K562 (cell line): ENCODE results near the gene SNX10. TPM values are rescaled to one million over a fixed set of nuclear protein-coding genes. Genes with fewer than 3 reads are reported as not detected.

ENCODE experiments used
- ARID1B ChIP-seq: fragments of 450-650 bp; IDR thresholded peaks from 2 replicates; pipeline ENCODE4 v1.6.1; 2016; ENCODE audit warnings: antibody characterized with exemption, mild to moderate bottlenecking, inconsistent platforms
- BRD9 ChIP-seq: fragments of 450-650 bp; IDR thresholded peaks from 2 replicates; pipeline ENCODE4 v1.6.1; 2018; ENCODE audit warnings: low read depth; ENCODE audit not compliant: partially characterized antibody
- FOSL1 ChIP-seq: fragments of 200-800 bp; sonication (Bioruptor generic); conservative IDR thresholded peaks from 2 replicates; pipeline ENCODE4 v1.6.1; 2016; ENCODE audit warnings: missing genetic modification characterization, missing compliant biosample characterization
- FOXJ3 ChIP-seq: sonication (generic); formaldehyde crosslinking; IDR thresholded peaks from 2 replicates; pipeline ENCODE4 v1.4.0; 2020; ENCODE audit warnings: mild to moderate bottlenecking, missing genetic modification reagents
- GABPB1 ChIP-seq: sonication (generic); formaldehyde crosslinking; IDR thresholded peaks from 2 replicates; pipeline ENCODE4 v1.8.0; 2022; ENCODE audit warnings: mild to moderate bottlenecking, missing genetic modification reagents
- HDAC1 ChIP-seq, 2 experiments: fragments of 450-650 bp; IDR thresholded peaks; 2 replicates each; pipeline ENCODE4 v1.6.1; 2016 to 2017; ENCODE audit warnings: inconsistent platforms in 1 of 2, mild to moderate bottlenecking in 1 of 2, moderate library complexity in 1 of 2
- HNRNPK ChIP-seq: fragments of 200-400 bp; formaldehyde crosslinking; IDR thresholded peaks from one replicate; pipeline ENCODE4 v1.6.1; 2018; ENCODE audit warnings: mild to moderate bottlenecking, low read depth, low read length; ENCODE audit not compliant: poor library complexity, severe bottlenecking
- JUN ChIP-seq, 2 experiments: sonication (generic) in 1 of 2; formaldehyde crosslinking in 1 of 2; IDR thresholded peaks; 2 replicates each; pipeline versions ENCODE4 v1.6.1 to v1.8.0; 2012 to 2022; ENCODE audit warnings: borderline replicate concordance in 2 of 2, mild to moderate bottlenecking in 2 of 2, improper control_type of control experiment in 1 of 2, low read depth in 1 of 2, low read length in 1 of 2, missing genetic modification reagents in 1 of 2
- PML ChIP-seq: IDR thresholded peaks from 2 replicates; pipeline ENCODE4 v1.6.1; 2012; ENCODE audit warnings: low read length, inconsistent platforms
- PTTG1 ChIP-seq: fragments of 450-650 bp; IDR thresholded peaks from 2 replicates; pipeline ENCODE4 v1.6.1; 2016; ENCODE audit warnings: low read depth, mild to moderate bottlenecking, missing genetic modification characterization, missing compliant biosample characterization
- SMARCA4 ChIP-seq: fragments of 450-650 bp; IDR thresholded peaks from 2 replicates; pipeline ENCODE4 v1.6.1; 2016
- SMARCC2 ChIP-seq: fragments of 450-650 bp; IDR thresholded peaks from 2 replicates; pipeline ENCODE4 v1.6.1; 2017; ENCODE audit warnings: antibody characterized with exemption, moderate library complexity, mild to moderate bottlenecking, low read depth
- SRSF7 ChIP-seq: fragments of 200-400 bp; formaldehyde crosslinking; optimal IDR thresholded peaks from 2 replicates; pipeline ENCODE3; 2017; ENCODE audit warnings: mild to moderate bottlenecking, low read depth, low read length
- ZKSCAN8 ChIP-seq: fragments of 200-800 bp; sonication (Bioruptor generic); IDR thresholded peaks from 2 replicates; pipeline ENCODE4 v1.6.1; 2016; ENCODE audit warnings: missing genetic modification characterization, missing compliant biosample characterization
- ZNF384 ChIP-seq: IDR thresholded peaks from 2 replicates; pipeline ENCODE4 v1.6.1; 2012; ENCODE audit warnings: low read depth, low read length, improper control_type of control experiment
- ZNF695 ChIP-seq: fragments of 450-650 bp; formaldehyde crosslinking; IDR thresholded peaks from 2 replicates; pipeline ENCODE4 v1.4.0; 2020; ENCODE audit warnings: mild to moderate bottlenecking, moderate library complexity
- polyA plus RNA-seq, 8 experiments: library from polyadenylated mRNA; depleted of rRNA in 4 of 8; stranded (reverse) in 5 of 8; unstranded in 3 of 8; fragments of >200 nt; fragmentation: Nextera tagmentation in 2 of 8; fragmentation: Illumina TruSeq in 1 of 8; extraction: Ambion mirVana in 2 of 8; extraction: Trizol in 1 of 8; gene quantifications; 2 replicates each; pipeline versions ENCODE4 v1.2.1 to v1.2.3, GENCODE V29; 2011 to 2014; ENCODE audit warnings: inconsistent platforms in 1 of 8, missing spikeins in 1 of 8
- total RNA-seq, 7 experiments: library from RNA; depleted of rRNA in 6 of 7; stranded (reverse); fragments of >200 nt in 6 of 7; fragmentation: Illumina TruSeq in 2 of 7; extraction: Trizol in 2 of 7; gene quantifications; 2 replicates each; pipeline versions ENCODE4 v1.2.1 to v1.2.3, GENCODE V29; 2011 to 2021; ENCODE audit warnings: low replicate concordance in 1 of 7
- TF ChIP-seq, protein P1 (sequence below): sonication (generic); formaldehyde crosslinking; IDR thresholded peaks from 2 replicates; pipeline ENCODE4 v1.8.0; 2022; ENCODE audit warnings: mild to moderate bottlenecking, missing genetic modification reagents
- TF ChIP-seq, protein P2 (sequence below): sonication (generic); formaldehyde crosslinking; IDR thresholded peaks from 2 replicates; pipeline ENCODE4 v1.8.0; 2022; ENCODE audit warnings: missing genetic modification reagents, mild to moderate bottlenecking, borderline replicate concordance
- TF ChIP-seq, protein P3 (sequence below): fragments of 200-800 bp; sonication (Bioruptor generic); IDR thresholded peaks from 2 replicates; pipeline ENCODE4 v1.6.1; 2017; ENCODE audit warnings: missing genetic modification characterization, missing compliant biosample characterization
- TF ChIP-seq, protein P4 (sequence below): conservative IDR thresholded peaks from 2 replicates; pipeline ENCODE4 v1.6.1; 2011; ENCODE audit warnings: low read depth, mild to moderate bottlenecking, low read length; ENCODE audit not compliant: control insufficient read depth
- TF ChIP-seq, protein P5 (sequence below), 2 experiments: fragments of 450-650 bp in 1 of 2; sonication (generic) in 1 of 2; formaldehyde crosslinking in 1 of 2; IDR thresholded peaks in 1 of 2; conservative IDR thresholded peaks in 1 of 2; 2 replicates each; pipeline versions ENCODE4 v1.6.1 to v1.8.1; 2016 to 2023; ENCODE audit warnings: mild to moderate bottlenecking in 2 of 2, moderate library complexity in 2 of 2, inconsistent platforms in 1 of 2, missing genetic modification reagents in 1 of 2

Gene SNX10
- total and polyA plus RNA-seq, 9 of the 15 experiments (the other 6 are each of a cell fraction or from before 2014, with no cell fraction given): 6.9 to 16.5 (median 11.5) TPM

DNA sequence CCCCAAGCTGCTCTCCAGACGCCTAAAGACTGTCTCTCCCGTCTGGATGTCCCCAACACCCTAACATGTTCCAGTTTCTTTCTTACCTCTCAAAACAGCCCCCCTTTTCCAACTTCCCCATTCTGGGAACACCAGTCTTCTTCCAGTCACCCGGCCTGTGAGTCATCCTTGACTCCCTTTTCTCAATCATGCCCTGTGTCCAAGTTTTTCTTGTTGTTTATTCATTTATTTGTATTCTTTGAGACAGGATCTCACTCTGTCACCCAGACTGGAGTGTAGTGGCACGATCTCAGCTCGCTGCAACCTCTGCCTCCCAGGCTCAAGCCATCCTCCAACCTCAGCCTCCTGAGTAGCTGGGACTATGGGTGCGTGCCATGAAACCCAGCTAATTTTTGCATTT lies 15.6 kb downstream of the SNX10 start (continued):
- TF ChIP-seq, protein P1, sequence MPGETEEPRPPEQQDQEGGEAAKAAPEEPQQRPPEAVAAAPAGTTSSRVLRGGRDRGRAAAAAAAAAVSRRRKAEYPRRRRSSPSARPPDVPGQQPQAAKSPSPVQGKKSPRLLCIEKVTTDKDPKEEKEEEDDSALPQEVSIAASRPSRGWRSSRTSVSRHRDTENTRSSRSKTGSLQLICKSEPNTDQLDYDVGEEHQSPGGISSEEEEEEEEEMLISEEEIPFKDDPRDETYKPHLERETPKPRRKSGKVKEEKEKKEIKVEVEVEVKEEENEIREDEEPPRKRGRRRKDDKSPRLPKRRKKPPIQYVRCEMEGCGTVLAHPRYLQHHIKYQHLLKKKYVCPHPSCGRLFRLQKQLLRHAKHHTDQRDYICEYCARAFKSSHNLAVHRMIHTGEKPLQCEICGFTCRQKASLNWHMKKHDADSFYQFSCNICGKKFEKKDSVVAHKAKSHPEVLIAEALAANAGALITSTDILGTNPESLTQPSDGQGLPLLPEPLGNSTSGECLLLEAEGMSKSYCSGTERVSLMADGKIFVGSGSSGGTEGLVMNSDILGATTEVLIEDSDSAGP (CRISPR knock-in tag): no peak
- no peak for TF ChIP-seq ZNF695 (CRISPR knock-in tag)
- TF ChIP-seq, protein P2, sequence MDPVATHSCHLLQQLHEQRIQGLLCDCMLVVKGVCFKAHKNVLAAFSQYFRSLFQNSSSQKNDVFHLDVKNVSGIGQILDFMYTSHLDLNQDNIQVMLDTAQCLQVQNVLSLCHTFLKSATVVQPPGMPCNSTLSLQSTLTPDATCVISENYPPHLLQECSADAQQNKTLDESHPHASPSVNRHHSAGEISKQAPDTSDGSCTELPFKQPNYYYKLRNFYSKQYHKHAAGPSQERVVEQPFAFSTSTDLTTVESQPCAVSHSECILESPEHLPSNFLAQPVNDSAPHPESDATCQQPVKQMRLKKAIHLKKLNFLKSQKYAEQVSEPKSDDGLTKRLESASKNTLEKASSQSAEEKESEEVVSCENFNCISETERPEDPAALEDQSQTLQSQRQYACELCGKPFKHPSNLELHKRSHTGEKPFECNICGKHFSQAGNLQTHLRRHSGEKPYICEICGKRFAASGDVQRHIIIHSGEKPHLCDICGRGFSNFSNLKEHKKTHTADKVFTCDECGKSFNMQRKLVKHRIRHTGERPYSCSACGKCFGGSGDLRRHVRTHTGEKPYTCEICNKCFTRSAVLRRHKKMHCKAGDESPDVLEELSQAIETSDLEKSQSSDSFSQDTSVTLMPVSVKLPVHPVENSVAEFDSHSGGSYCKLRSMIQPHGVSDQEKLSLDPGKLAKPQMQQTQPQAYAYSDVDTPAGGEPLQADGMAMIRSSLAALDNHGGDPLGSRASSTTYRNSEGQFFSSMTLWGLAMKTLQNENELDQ: no peak
- peak; percentile 94 for TF ChIP-seq FOSL1 (tag)
- TF ChIP-seq, protein P3, sequence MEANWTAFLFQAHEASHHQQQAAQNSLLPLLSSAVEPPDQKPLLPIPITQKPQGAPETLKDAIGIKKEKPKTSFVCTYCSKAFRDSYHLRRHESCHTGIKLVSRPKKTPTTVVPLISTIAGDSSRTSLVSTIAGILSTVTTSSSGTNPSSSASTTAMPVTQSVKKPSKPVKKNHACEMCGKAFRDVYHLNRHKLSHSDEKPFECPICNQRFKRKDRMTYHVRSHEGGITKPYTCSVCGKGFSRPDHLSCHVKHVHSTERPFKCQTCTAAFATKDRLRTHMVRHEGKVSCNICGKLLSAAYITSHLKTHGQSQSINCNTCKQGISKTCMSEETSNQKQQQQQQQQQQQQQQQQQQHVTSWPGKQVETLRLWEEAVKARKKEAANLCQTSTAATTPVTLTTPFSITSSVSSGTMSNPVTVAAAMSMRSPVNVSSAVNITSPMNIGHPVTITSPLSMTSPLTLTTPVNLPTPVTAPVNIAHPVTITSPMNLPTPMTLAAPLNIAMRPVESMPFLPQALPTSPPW (CRISPR knock-in tag): peak; percentile 84
- TF ChIP-seq JUN (IDR thresholded peaks at IDR 0.05; ENCODE audit: borderline replicate concordance, low read depth, low read length): peak; percentile 85
- TF ChIP-seq JUN (CRISPR knock-in tag; IDR thresholded peaks at IDR 0.05; ENCODE audit: borderline replicate concordance): no peak
- no peak for TF ChIP-seq GABPB1
- TF ChIP-seq, protein P4, sequence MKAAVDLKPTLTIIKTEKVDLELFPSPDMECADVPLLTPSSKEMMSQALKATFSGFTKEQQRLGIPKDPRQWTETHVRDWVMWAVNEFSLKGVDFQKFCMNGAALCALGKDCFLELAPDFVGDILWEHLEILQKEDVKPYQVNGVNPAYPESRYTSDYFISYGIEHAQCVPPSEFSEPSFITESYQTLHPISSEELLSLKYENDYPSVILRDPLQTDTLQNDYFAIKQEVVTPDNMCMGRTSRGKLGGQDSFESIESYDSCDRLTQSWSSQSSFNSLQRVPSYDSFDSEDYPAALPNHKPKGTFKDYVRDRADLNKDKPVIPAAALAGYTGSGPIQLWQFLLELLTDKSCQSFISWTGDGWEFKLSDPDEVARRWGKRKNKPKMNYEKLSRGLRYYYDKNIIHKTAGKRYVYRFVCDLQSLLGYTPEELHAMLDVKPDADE: no peak
- no peak for TF ChIP-seq ZNF384
- TF ChIP-seq BRD9: no peak
- TF ChIP-seq SMARCC2: peak; percentile 71; the same call in 1 of the 2 replicates
- TF ChIP-seq SMARCA4: peak; percentile 87
- TF ChIP-seq ARID1B: peak; percentile 84
- TF ChIP-seq, protein P5, sequence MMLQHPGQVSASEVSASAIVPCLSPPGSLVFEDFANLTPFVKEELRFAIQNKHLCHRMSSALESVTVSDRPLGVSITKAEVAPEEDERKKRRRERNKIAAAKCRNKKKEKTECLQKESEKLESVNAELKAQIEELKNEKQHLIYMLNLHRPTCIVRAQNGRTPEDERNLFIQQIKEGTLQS (IDR thresholded peaks at IDR 0.05): peak; percentile 76; the same call in 1 of the 2 replicates
- TF ChIP-seq, protein P5 (CRISPR knock-in tag; conservative IDR thresholded peaks at IDR 0.05): no peak
- no peak for TF ChIP-seq HNRNPK
- no peak for TF ChIP-seq PTTG1 (tag)
- no peak for TF ChIP-seq PML
- TF ChIP-seq FOXJ3 (CRISPR knock-in tag): no peak
- TF ChIP-seq HDAC1 (IDR thresholded peaks at IDR 0.05): peak in 1 of 2 experiments; percentile 56; a peak in 1 of 4 replicates
- no peak for TF ChIP-seq ZKSCAN8 (CRISPR knock-in tag)
- no peak for TF ChIP-seq SRSF7
